ENCODE data around the gene TMEM242.

- TF ChIP-seq GATA2 (IDR thresholded peaks at IDR 0.05; ENCODE audit: low read depth, low read length) (no peak), GATA3 (IDR thresholded peaks at IDR 0.05; ENCODE audit: low read depth, low read length) (no peak)
These were observed 15.7 kb downstream of the TMEM242 start for GRCh38 chr6:157307661-157308060.
